Measurements from ENCODE around the gene CLIC4. TPM values are rescaled to one million over a fixed set of nuclear protein-coding genes. Genes with fewer than 3 reads are reported as not detected.
A peak's percentile ranks its signal among the peaks of the same experiment; 100 is the strongest.

CLIC4 gene
- total and polyA plus RNA-seq, 8 donors: 53.5 to 372 (median 110) TPM

DNA sequence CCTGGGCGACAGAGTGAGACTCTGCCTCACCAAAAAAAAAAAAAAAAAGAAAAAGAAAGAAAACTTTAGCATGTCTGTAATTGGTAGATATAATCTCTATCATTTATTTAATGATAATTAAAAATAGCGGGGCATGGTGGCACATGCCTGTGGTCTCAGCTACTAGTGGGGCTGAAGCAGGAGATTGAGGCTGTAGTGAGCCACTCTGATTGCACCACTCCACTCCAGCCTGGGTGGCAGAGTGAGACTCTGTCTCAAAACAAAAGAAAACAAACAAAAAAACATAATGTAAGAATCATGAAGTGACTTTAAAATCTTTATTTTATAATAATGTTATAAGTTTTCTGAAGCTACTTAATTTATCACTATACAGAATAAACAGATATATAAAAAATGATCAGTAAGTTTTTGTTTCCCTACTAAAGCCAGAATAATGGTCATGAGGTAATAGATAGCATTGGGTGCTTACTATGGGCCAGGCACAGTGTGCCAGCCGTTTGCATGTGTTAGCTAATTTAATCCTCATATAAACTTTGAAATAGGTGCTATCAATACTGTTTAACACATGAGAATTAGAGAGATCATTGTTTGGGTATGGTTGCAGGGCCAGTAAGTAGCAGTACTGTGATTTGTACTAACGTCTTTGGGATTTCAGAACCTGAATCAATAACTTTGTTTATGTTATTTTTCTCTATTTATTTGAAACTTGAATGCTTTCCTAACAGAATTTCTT lies 23.8 kb downstream of the CLIC4 start:
- H3K9me3 ChIP-seq: no peaks in the 10 kb centered on the region
- intact Hi-C loops (cut with DNase I; ENCODE audit: low total_unique reads): no loop called here
- H3K4me3 ChIP-seq: no peak overlapping the region
- H3K4me1 ChIP-seq: peaks cover 21 to 83% (median 51%) of the 10 kb centered on the region in 4 donors
- no peak for DNase-seq
- H3K36me3 ChIP-seq: no peaks in the 10 kb centered on the region
- H3K27ac ChIP-seq: peak overlapping the region in 4 of 5 donors; percentile 71 to 89 (median 82)
- TF ChIP-seq POLR2AphosphoS5 (IDR thresholded peaks at IDR 0.05) (no peak), POLR2A (IDR thresholded peaks at IDR 0.05) (no peak), EP300 (IDR thresholded peaks at IDR 0.05) (no peak)
- TF ChIP-seq, protein P1, sequence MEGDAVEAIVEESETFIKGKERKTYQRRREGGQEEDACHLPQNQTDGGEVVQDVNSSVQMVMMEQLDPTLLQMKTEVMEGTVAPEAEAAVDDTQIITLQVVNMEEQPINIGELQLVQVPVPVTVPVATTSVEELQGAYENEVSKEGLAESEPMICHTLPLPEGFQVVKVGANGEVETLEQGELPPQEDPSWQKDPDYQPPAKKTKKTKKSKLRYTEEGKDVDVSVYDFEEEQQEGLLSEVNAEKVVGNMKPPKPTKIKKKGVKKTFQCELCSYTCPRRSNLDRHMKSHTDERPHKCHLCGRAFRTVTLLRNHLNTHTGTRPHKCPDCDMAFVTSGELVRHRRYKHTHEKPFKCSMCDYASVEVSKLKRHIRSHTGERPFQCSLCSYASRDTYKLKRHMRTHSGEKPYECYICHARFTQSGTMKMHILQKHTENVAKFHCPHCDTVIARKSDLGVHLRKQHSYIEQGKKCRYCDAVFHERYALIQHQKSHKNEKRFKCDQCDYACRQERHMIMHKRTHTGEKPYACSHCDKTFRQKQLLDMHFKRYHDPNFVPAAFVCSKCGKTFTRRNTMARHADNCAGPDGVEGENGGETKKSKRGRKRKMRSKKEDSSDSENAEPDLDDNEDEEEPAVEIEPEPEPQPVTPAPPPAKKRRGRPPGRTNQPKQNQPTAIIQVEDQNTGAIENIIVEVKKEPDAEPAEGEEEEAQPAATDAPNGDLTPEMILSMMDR (IDR thresholded peaks at IDR 0.05): no peak
- H3K27me3 ChIP-seq: no peaks in the 10 kb centered on the region
- WGBS, 5 donors: 48 to 68% (median 52%) methylated on average over 4 of the region's 4 CpGs

DNA sequence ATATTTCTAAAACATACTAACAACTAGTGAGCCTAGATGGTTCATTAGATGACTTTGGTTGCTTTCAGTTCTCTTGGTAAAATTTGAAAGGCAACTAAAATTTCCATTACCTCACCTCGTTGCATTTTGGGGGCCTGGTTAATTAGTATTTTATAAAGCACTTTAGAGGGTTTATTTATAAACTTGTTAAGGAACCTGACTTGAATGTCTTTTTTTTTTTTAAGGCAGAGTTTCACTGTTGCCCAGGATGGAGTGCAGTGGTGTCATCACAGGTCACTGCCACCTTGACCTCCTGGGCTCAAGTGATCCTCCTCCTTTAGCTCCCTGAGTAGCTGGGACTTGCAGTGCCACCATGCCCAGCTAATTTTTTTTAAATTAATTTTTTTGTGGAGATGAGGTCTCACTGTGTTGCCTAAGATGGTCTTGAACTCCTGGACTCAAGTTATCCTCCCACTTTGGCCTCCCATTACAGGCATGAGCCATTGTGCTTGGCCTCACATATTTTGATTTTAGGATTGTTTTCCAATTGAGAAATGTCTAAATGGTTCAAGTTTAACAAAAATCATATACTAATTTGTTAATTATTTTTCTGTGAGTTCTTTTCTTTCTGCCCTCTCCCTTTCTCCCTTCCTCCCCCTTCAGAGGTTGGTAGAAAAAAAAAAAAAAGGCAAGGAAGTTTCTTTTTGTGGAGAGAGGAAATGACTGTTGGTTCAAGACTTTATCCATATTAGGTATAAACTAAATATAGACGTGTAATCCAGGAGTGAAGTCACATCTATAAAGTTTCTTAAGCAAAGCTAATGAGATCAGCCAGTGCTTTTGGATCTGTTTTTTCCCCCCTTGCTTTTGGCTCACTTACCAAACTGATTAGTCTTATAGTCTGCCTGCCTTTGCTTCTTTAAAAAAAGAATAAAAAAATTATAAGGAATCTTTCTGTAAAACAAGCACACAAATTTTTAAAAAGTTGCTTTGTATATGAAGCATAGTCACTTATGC lies 24.7 kb downstream of the CLIC4 start:
- H3K4me1 ChIP-seq: peaks cover 12 to 79% (median 46%) of the 10 kb centered on the region in 4 donors
- peak overlapping the region; percentile 50 to 89 (median 81) for H3K27ac ChIP-seq
- H3K9me3 ChIP-seq: no peaks in the 10 kb centered on the region
- intact Hi-C loops (cut with DNase I; ENCODE audit: low total_unique reads): no loop called here
- 19 to 34% (median 25%) methylated on average over 2 of the region's 2 CpGs for WGBS, 5 donors
- TF ChIP-seq EP300 (IDR thresholded peaks at IDR 0.05): no peak
- TF ChIP-seq, protein P1 (IDR thresholded peaks at IDR 0.05): no peak
- peak in 1 of 3 donors; percentile 25 for TF ChIP-seq POLR2AphosphoS5 (IDR thresholded peaks at IDR 0.05)
- no peak for TF ChIP-seq POLR2A (IDR thresholded peaks at IDR 0.05)
- peak in 1 of 2 donors; percentile 78 for DNase-seq
- H3K4me3 ChIP-seq: no peak overlapping the region
- H3K27me3 ChIP-seq: no peaks in the 10 kb centered on the region
- H3K36me3 ChIP-seq: peaks cover 0 to 4% (median 0%) of the 10 kb centered on the region in 4 donors

DNA sequence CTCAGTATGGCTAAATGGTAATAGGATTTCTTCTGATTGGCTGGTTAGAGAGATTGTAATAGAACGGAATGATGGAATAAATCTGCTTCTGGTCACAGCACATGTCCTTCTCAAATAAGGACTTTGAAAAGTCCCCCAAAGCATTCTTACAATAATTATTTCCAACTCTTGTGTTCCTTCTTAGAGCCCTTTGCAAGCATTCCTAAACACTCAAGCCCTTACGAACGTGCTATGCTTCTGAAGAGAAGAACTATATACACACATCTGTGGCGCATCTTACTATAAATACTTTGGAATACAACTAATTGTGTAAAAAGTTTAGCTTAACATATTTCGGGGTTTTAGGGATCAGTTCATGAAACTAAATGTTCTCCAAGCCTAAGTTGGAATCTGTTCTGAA lies 25.6 kb downstream of the CLIC4 start:
- no peak for TF ChIP-seq EP300 (IDR thresholded peaks at IDR 0.05)
- TF ChIP-seq POLR2AphosphoS5 (IDR thresholded peaks at IDR 0.05): peak in 1 of 3 donors; percentile 69
- peak overlapping the region in 4 of 5 donors; percentile 71 to 89 (median 82) for H3K27ac ChIP-seq
- peaks cover 3 to 70% (median 38%) of the 10 kb centered on the region in 4 donors for H3K4me1 ChIP-seq
- peaks cover 0 to 4% (median 0%) of the 10 kb centered on the region in 4 donors for H3K36me3 ChIP-seq
- no peak for DNase-seq
- no peak overlapping the region for H3K4me3 ChIP-seq
- no peaks in the 10 kb centered on the region for H3K27me3 ChIP-seq
- intact Hi-C loops (cut with DNase I; ENCODE audit: low total_unique reads): no loop called here
- WGBS, 5 donors: 62 to 79% (median 73%) methylated on average over 5 of the region's 5 CpGs
- no peaks in the 10 kb centered on the region for H3K9me3 ChIP-seq

DNA sequence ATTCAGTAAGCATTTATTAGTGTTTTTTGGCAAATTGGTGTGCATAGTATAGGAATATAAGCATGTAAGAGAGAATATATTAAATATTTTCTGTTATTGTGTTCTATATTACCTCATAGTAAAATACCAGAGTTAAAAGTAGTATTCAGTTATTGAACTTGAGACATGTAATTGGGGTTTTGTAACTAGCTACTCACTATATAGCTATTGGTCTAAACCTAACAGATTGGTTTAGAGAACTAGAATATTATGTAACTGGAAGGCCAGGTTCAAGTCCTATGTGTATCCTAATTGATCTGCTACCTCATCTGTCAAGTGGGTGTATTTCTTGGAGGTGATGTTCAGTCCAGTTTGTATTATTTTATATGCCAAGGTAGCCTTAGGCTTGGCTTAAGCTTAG lies 26.3 kb downstream of the CLIC4 start:
- TF ChIP-seq EP300 (IDR thresholded peaks at IDR 0.05): no peak
- no peak for TF ChIP-seq POLR2AphosphoS5 (IDR thresholded peaks at IDR 0.05)
- TF ChIP-seq, protein P1 (IDR thresholded peaks at IDR 0.05): no peak
- peaks cover 0 to 4% (median 0%) of the 10 kb centered on the region in 4 donors for H3K36me3 ChIP-seq
- intact Hi-C loops (cut with DNase I; ENCODE audit: low total_unique reads): no loop called here
- peaks cover 0 to 73% (median 37%) of the 10 kb centered on the region in 4 donors for H3K4me1 ChIP-seq
- no peak overlapping the region for H3K4me3 ChIP-seq
- H3K27me3 ChIP-seq: no peaks in the 10 kb centered on the region
- H3K27ac ChIP-seq: peak overlapping the region in 4 of 5 donors; percentile 71 to 89 (median 82)
- no peak for DNase-seq
- no peaks in the 10 kb centered on the region for H3K9me3 ChIP-seq
